HEK293T (cell line): ENCODE measurements around the gene PITPNB.

Experiments
- ARNT ChIP-seq: fragments of 450-650 bp; IDR thresholded peaks from 2 replicates; pipeline ENCODE4 v1.6.1; 2017; ENCODE audit warnings: mild to moderate bottlenecking
- BHLHE40 ChIP-seq: fragments of 450-650 bp; IDR thresholded peaks from 2 replicates; pipeline ENCODE4 v1.6.1; 2016; ENCODE audit warnings: mild to moderate bottlenecking, moderate library complexity, borderline replicate concordance
- CTBP1 ChIP-seq: fragments of 450-650 bp; IDR thresholded peaks from 2 replicates; pipeline ENCODE4 v1.6.1; 2016; ENCODE audit warnings: borderline replicate concordance
- ELF4 ChIP-seq: fragments of 450-650 bp; IDR thresholded peaks from 2 replicates; pipeline ENCODE4 v1.6.1; 2017; ENCODE audit warnings: antibody characterized with exemption
- FOXK2 ChIP-seq: fragments of 450-650 bp; IDR thresholded peaks from 2 replicates; pipeline ENCODE4 v1.6.1; 2016; ENCODE audit warnings: mild to moderate bottlenecking
- FOXM1 ChIP-seq: fragments of 450-650 bp; IDR thresholded peaks from 2 replicates; pipeline ENCODE4 v1.6.1; 2017; ENCODE audit warnings: mild to moderate bottlenecking, borderline replicate concordance
- SP1 ChIP-seq: fragments of 450-650 bp; IDR thresholded peaks from 2 replicates; pipeline ENCODE4 v1.6.1; 2017
- SUZ12 ChIP-seq: fragments of 450-650 bp; IDR thresholded peaks from 2 replicates; pipeline ENCODE4 v1.6.1; 2016; ENCODE audit warnings: mild to moderate bottlenecking
- TARDBP ChIP-seq: fragments of 450-650 bp; IDR thresholded peaks from 2 replicates; pipeline ENCODE4 v1.6.1; 2016
- ZNF384 ChIP-seq: fragments of 450-650 bp; IDR thresholded peaks from 2 replicates; pipeline ENCODE4 v1.6.1; 2016
- TF ChIP-seq, protein P1 (sequence below): fragments of 450-650 bp; IDR thresholded peaks from 2 replicates; pipeline ENCODE4 v1.6.1; 2016

GRCh38 chr22:27878541-27878940 lies 40.5 kb downstream of the PITPNB start:
- no peak for TF ChIP-seq ELF4
- TF ChIP-seq SUZ12, result no peak
- no peak for TF ChIP-seq BHLHE40
- TF ChIP-seq ZNF384, result no peak
- TF ChIP-seq, protein P1, sequence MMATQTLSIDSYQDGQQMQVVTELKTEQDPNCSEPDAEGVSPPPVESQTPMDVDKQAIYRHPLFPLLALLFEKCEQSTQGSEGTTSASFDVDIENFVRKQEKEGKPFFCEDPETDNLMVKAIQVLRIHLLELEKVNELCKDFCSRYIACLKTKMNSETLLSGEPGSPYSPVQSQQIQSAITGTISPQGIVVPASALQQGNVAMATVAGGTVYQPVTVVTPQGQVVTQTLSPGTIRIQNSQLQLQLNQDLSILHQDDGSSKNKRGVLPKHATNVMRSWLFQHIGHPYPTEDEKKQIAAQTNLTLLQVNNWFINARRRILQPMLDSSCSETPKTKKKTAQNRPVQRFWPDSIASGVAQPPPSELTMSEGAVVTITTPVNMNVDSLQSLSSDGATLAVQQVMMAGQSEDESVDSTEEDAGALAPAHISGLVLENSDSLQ, result no peak
- no peak for TF ChIP-seq FOXM1
- no peak for TF ChIP-seq ARNT
- no peak for TF ChIP-seq SP1
- no peak for TF ChIP-seq CTBP1
- TF ChIP-seq TARDBP, result no peak
- TF ChIP-seq FOXK2, result no peak
